Superior temporal gyrus (tissue), 1 donor: ENCODE measurements around the gene MTERF1.
"Not testable (repeated sequence)": the region's sequence is repeated elsewhere in the genome, so short reads cannot be mapped to it uniquely, and the experiment has no call there.

Experiments
- DNase-seq: peaks from one replicate; pipeline ENCODE4 v3.0.0-alpha.2; 2016; ENCODE audit errors: extremely low spot score

Gene MTERF1, protein sequence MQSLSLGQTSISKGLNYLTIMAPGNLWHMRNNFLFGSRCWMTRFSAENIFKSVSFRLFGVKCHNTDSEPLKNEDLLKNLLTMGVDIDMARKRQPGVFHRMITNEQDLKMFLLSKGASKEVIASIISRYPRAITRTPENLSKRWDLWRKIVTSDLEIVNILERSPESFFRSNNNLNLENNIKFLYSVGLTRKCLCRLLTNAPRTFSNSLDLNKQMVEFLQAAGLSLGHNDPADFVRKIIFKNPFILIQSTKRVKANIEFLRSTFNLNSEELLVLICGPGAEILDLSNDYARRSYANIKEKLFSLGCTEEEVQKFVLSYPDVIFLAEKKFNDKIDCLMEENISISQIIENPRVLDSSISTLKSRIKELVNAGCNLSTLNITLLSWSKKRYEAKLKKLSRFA

DNA sequence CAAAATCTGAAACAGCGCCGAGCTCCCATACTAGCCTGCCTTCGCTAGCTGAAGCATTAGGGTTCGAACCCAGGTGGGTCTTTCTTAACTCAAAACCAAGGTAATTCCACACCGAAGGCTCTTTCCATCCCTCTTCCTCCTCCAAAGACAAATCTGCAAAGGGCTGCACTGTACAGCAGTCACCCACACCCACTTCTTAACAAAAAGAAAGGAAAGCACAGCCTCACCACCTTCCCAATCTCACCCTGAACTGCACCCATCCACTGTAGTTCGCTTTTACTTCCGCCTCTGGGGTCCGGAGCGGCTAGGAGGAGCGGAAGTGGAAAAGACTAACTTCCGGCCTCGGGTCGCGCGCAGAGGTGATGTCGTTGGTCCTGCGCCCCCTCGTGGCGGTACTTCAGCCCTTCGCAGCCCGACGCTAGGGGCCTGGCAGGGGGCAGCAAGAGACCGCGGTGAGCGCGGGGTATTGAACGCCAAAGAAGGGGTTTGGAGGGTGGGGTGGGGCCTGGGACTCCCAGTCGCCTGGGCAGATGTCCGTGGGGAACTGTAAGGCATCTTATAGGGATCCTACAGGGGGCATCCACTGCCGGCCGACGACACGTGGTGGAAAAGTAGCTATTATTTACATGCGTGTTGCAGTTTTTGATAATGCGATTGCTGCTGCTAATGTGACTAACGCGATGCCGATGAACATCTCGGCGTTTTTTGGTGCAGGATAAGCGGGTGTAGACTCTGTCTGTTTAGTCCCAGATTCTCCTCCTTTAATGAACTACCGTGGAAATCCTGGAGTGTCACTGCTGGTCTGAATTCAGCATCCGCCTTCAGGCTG is at the start of gene MTERF1:
Gene MTERF1, minus strand, starts transcription at position 290 of the 829 bp plus-strand sequence. CDS start 619 bp downstream, outside the sequence.
- peak; percentile 96 for DNase-seq

DNA sequence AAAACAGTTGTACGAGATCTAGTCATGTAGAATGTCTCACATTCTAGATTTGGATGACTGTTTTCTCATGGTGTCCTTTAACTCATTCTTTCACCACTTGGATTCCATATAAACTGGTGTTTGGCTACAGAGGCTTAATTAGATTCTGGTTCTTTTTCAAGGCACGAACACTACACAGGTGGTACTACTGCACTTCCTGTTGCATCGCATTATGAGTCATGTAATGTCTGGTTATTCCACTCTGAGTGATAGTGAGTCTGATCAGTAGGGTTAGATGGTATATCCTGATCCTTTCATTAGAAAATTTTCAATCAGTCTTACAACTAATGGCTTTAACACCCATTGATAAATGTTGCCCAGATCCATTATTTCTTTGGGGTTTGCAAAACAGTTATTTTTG is 49.0 kb upstream of the MTERF1 start:
- no peak for DNase-seq

DNA sequence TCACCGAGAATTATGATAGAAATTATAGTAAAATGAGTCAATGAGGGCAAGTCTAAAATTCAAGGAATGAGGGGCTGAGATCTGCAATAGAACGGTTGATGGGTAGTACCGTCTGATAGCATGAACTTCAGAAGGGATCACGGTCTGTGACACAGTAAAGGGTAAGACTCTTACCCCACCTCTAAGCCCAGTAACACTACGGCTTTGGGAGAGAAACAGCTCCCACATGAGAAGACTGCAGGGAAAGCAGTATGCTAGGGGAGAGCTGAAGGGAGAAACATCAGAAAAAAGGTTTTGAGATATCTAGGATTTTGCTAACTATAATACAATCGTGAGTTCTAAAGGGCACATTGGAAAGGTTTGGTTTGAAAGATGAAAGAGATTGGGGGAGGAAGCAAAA is 47.4 kb upstream of the MTERF1 start:
- no peak for DNase-seq

DNA sequence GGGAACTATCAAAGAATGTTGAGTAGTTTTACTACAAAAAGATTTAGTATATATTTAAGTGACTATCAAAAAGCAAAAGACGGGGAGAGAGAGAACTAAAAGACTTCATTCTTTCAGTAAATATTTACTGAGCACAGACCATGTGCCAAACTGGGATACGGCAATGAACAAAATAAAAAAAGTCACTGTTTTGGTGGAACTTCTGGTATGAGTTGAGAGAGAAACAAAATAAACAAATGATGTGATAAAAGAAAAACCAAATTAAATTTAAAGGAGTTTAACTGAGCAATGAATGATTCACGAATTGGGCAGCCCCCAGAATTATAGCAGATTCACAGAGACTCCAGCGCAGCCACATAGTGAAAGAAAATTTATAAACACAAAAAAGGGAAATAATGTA is 42.4 kb upstream of the MTERF1 start:
- DNase-seq = no peak

DNA sequence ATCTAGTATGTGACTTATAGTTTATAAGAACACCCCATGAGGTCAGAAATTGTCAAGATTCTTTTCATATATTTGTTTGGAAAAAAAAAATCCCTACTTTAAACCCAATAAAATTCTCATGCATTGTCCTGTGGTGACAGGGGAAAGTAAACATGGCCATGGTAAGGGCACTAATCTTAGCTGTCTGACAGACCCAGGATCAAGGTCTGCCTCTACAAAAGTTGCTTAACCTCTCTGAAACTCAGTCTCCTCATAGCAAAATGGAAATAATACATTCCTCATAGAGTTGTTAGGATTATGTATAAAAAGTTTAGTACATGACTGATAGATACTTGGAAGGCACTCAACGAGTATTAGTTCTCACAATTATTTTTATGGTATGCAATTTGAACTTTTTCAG is 37.9 kb upstream of the MTERF1 start:
- DNase-seq = no peak

DNA sequence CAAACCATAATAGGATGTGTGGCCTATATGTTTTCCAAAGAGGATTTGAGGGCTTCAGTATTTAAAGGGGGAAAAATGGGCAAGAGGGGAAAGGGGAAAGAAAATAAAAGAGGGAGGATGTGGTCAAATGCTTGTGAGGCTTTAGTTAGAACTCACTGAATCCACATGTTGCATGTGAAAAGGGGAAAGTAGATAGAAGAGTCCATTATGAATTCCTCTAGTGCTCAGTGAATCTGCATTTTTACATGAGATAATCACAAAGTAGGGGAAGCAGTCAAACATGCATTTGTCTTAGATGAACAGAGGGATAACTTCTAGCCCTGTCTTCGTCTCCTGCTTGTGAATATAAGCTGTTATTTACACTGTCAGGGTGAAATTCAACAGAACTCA is 35.5 kb upstream of the MTERF1 start:
- DNase-seq = no peak

DNA sequence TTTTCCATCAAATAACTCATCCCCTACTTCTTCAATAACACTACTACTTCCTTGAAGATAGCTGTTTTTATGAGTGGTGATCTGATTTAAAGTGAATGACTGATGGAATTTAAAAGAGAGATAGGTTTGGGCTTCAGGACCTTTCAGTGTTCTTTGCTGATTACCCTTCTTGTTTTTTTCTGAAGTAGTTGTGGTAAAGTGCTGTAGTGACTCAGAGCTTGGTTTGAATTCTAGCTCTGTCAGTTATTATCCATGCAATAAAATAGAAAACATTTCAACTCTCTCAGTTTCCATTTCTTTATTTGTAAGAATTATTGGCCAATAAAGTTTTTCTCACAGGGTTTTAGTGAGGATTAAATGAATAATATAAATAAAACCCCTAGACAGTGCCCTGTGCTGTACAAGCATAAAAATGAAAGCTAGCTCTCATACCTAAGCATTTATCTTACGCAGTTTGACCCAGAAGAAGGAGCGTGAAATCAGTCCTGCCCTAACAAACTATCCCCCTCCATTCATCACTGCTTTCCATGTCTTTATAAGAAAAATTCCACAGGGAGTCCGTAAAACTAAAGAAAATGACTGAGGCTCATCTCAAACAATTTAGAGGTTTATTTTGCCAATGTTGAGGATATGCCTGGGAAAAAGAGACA is 35.0 kb upstream of the MTERF1 start:
- no peak for DNase-seq

DNA sequence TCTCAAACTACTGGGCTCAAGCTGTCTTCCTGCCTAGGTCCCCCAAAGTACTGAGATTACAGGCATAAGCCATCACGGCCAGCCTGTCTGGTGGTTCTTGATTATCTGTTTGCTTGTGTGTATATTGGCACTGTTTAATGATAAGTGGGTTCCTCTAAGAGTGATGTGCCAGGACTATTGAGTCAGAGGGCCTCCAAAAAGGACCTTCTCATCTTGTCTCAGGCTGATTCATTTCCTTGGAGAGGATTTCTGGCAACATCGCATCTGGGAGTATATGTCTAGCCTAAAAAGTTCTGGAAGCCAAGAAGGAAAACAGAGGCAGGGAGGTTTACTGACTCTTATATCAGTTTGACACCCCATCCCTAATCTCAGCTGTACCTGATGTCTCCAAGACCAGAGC is 33.1 kb upstream of the MTERF1 start:
- DNase-seq = no peak

DNA sequence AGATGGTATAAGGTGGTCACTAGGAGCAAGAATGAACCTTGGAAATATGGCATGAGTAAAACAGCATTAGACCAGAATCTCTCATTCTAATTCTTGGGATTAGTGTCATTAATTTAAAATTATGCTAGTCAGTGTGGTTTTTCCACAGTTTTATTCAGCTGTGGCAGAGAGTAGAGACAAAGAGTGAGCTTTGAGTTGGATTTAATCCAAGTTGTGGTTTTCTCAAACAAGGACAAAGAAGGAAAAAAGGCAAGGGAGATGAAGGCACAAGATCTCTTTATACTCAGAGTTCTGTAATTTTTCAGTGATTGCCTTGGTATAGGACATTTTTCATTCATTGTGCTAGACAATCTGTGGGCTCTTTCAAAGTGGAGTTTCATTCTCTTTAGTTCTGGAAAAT is 32.0 kb upstream of the MTERF1 start:
- DNase-seq = no peak

DNA sequence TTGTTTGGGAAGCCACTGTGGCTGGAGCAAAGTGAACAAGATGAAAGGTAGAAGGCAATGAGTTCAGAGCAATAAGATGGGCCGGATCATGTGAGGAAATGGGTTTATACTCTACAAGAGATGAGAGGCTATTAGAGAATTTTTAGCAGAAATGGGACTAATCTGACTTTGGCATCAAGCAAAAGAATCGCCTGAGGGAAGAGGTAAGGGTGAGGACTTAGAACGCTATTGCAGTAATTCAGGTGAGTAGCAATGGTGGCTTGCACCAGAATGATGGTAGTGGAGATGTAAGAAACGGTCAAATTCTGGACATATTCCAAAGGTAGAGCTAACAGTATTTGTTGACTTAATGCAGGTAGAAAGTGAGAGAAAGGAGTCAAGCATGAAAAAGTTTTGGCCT is 30.6 kb upstream of the MTERF1 start:
- no peak for DNase-seq

DNA sequence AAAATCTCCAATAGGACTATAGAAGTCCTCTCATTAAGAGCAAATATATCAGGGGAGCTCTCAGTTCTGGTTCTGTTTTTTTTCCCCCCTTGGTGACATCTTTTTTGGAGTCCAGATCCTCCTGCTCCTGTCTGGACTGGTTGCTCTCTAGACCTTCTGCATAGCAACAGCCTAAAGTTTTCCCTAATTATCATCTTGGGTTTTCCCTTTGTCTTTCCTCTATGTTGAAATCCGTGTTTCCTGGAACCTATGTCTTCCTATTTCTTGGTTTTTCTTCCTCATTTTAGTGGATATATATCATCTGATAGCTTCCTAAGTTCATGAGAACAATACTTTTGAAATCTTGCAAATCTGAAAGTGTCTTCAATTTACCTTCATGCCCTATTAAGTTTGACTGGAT is 29.7 kb upstream of the MTERF1 start:
- DNase-seq = no peak

DNA sequence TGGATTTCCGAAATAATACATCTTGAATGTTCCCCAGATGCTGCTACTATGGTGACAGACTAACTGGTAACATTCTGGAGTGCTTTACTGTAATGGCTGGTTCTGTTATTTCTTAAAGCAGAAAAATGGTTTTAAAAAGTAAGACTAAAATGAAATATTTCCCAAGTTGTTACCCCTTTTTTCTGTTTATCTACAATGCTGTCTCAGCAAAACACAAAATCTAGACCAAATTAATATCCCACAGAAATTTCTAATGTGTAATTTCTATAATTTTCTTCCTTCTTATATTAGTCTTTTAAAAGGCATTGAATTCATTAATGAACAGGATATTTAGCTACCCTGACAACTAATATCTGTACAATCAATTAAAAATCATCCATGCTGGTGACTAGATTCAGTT is 19.1 kb upstream of the MTERF1 start:
- DNase-seq = no peak

DNA sequence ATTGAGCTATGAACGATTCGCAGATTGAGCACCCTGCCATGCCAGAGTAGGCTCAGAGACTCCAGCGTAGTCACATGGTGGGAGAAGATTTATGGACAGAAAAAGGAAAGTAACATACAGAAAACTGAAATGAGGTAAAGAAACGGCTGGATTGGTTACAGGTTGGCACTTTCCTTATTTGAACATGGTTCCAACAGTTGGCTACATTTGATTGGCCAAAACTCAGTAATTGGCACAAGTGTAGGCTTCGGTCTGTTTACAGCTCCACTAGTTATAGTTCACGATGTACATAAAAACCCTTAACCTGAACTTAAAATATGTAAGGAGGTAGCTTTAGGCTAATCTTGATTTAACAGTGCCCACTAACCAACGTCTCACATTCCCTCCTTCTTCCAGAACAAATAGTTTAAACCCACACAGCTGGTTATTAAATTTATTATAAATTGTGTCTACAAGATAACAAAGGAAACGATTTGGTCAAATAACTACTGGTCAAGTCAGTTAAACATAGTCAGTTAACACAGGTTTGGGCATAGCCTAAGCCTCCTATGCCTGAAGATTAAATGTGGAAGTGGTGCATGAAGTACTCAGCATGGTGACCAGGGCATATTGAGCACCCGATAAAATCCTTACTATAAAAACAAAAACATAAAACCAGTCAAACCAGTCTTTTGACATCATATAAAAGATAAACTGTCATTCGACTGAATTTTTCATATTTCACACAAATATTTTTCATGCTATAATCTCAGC is 17.9 kb upstream of the MTERF1 start:
- DNase-seq = no peak

DNA sequence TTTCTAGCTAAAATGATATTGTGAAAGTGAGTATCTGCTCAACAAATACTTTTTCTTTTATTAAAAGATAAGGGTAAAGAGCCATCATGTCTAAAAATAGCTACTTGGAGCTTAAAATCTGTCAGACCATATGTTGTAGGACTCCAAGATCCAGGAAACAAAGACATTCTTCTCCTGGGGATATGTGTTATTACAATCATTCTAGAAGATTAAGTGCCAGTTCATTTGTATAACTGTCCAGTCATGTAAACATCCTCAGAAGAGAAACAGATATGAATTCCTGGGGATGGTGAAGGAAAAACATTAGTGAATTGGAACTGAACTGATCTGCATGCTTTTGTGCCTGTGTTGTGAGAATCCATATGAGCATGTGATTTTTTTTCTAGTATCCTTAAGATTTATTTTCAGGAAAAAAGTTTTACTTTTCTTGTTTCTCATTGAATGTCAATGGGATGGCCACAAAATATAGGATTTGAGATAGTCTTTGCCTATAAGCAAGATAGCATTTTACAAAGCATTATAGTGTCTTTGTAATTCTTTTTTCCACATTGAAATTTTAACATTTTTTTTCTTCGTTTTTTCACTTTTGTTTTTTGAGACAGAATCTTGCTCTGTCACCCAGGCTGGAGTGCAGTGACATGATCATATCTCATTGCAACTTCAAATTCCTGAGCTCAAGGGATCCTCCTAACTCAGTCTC is 14.4 kb upstream of the MTERF1 start:
- no peak for DNase-seq

DNA sequence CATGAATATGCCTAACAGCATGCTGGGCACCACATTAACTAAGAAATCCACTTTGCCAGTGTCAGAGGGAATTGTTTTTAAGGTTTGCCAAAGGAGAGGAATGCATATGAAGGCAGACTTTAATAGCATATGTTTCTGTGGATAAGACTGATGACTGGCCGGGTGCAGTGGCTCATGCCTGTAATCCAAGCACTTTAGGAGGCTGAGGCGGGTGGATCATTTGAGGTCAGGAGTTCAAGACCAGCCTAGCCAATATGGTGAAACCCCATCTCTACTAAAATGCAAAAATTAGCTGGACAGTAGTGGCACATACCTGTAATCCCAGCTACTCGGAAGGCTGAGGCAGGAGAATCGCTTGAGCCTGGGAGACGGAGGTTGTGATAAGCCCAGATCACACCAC is 13.2 kb upstream of the MTERF1 start:
- not testable (repeated sequence) for DNase-seq

DNA sequence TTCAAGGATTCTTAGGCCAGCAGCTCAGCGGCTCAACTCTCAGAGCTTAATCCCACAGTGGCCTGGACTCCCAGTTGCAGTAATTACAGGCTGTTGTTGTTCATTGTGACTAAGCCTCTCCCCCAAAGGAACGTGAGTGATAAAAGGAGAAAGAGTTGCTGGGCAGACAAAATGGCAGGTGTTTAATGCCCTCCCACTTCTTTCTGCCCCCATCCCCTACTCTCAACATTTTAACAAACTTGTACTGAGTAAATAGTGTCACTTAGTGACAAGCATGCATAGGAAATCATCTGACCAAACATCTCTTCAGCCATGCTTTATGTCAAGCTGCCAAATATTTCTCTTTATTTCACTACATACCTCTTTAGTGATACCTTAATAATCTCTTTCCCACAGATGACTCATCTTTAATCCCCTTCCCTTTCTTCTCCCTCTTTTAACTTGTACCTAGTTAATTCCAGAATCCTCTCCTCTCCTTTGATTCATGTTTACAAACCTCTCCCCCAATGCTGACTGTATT is 12.4 kb upstream of the MTERF1 start:
- no peak for DNase-seq

DNA sequence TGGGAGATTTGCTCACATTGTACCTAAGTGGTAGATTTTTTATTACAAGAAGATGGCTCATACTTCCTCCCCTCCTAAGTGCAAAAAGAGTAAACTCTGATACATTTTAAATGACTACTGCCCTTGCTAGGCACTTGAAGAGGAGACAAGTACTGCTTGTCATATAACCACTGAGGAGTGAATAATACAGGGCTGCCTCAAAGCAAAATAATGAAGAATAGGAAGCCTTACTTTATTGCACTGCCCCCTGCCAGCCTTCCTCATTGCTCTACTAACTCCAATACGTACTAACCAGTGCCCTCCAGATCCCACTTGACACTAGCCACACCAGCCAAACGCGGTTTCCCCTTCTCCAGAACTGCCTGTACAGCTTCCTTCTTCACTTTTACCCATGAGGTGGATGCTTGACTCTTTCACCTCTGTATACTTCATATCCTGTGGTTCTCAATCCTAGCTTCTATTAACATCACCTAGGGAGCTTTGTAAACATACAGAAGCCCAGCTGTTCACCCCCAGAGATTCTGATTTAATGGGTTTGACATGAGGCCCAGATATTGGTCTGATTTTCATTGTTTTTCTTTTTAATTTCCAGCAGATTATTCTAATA is 11.7 kb upstream of the MTERF1 start:
- DNase-seq = no peak

DNA sequence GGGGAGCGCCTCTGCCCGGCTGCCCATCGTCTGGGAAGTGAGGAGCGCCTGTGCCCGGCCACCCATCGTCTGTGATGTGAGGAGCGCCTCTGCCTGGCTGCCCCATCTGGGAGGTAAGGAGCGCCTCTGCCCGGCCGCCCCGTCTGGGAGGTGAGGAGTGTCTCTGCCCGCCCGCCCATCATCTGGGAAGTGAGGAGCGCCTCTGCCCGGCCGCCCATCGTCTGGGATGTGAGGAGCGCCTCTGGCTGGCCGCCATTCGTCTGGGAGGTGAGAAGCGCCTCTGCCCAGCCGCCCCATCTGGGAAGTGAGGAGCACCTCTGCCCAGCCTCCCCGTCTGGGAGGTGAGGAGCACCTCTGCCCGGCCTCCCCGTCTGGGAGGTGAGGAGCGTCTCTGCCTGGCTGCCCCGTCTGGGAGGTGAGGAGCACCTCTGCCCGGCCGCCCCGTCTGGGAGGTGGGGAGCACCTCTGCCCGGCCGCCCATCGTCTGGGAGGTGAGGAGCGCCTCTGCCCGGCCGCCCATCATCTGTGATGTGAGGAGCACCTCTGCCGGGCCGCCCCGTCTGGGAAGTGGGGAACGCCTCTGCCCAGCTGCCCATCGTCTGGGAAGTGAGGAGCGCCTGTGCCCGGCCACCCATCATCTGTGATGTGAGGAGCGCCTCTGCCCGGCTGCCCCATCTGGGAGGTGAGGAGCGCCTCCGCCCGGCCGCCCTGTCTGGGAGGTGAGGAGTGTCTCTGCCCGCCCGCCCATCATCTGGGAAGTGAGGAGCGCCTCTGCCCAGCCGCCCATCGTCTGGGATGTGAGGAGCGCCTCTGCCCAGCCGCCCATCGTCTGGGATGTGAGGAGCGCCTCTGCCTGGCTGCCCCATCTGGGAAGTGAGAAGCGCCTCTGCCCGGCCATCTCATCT is 8.0 kb upstream of the MTERF1 start:
- DNase-seq = not testable (repeated sequence)
